Effector CD4-positive, alpha-beta T cell (primary cell): Measurements from ENCODE around the gene KISS1.

ENCODE experiments used
- DNase-seq: peaks from one replicate; pipeline ENCODE4 v3.0.0-alpha.2; 2020

The KISS1 gene

DNA sequence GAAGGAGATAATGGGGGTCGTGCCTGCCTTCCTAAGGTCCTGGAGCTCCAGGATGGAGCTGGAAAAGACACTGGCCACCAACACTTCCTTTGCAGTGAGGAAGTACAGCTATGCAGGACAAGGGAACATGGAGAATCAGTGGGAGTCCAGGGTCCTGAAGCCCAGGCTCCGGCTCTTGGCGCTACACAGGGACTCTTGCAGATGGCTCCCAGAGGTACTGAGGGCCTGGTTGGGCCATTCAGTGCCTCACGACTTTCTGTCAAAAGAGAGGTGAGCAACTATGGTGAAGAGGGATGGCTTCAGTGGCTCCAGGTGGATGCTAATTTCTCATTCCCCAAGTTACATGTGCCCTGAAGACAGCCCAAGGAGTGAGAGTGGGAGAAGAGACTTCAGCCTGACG, 42.6 kb downstream of the KISS1 start:
- no peak for DNase-seq

DNA sequence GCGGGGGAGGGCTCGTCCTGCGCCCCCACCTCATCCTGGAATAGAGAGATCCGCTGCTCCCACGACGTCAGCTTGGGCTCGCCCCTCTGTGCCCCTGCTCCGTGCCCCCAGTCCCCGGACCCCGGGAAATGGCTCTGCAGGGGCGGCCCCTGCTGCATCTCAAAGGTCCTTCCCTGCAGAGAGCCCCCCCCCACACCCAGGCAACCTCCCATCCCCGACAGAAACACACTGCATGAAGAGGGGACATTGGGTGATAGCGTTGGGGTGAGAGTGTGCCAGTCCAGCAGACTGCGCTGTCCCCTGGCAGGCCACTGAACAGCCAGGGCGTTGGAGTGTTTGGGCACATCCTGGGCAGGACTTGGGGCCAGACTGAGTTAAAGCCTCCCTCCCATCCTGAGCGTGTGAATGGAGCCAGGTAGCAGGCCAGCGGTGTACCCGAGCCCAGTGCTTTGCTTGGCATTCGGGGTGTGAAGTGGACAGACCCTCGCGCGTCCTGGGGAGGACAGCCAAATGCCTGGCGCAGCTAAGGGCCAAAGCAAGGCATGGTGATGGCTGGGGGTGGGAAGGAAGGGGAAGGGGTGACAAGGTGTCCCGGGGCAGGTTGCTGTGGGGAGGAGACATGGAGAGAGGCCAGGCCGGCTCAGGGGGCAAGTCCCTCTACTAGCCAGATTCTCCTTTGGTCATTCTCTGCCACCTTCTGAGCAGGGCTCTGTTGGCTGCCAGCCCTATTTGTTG, 43.8 kb downstream of the KISS1 start:
- no peak for DNase-seq

DNA sequence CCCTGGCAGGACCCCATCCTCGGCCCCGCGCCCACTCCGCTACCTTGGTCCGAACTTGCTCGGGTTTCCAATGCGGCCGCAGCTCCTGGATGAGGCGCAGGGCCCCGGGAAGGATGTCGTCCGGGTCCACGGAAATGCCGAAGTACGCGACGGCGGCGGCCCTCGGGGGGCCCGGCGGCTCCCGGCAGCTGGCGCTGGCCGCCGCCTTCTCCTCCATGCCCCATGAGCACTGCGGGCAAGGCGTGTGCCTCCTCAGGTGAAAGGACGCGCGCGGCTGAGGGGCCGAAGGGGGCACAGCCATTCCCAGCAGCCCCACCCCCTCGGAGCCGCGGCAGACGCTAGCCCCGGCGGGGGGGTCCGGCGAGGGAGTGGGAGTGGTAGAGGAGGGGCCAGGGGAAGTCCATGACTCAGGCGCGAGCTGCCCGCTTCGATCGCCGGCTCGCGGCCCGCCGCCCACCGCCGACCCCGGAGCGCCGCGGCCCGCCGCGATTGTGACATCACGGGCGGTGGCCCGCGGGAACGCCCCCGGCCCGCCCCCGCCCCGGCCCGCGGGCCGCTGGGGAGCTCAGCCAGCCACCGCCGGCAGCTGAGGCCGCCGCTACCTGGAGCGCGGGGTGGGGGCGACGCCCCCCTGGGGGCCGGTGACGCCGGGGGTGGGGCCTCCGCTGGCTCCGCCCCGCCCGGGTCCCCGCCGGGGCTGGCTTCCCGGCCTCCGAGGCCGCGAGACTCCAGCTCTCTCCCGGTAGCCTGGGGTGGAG, 44.6 kb downstream of the KISS1 start, which contains the start of gene ETNK2:
TSS of gene ETNK2 (minus strand) at position 493 of the 758 bp plus-strand sequence. CDS start at position 301, 192 bp downstream.
- peak; percentile 42 for DNase-seq

DNA sequence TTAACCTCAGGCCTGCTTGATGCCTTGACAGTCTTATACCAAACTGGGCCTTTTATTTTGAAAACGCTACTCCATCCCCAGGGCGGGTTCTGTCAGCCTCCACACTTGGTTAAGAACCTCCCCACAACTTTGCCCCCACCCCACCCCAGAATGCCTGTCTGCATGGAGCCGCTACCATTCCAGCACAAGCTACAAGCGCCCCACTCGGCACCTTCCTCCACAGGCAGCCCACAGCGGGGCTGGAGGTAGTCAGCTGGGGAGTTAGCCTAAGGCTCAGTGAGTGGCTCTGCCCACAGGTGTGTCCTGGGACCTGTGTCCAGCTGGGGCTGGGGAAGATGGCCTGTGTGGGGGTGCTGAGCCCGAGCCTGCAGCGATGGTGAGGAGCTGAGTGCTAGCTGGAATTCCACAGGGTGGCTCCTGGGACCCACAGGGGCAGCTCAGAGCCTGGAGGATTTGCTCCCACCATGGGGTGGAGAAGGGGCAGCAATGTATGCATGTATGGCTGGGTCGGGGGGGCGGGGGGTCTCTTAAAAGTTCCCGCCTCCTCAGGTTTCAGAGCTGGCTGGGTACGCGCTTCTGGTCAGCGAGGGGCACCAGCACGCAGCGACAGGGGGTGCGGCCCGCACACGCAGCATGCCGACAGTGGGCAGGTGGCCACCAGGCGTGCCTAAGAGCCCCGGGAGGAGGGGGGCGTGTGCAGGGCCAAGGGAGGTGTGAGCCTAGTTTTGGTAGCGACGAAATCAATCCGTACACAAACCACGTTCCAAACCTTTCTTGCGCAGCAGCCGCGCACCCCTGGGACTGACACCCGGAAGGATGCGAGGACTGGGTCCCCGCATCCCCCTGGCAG, 45.4 kb downstream of the KISS1 start:
- no peak for DNase-seq

DNA sequence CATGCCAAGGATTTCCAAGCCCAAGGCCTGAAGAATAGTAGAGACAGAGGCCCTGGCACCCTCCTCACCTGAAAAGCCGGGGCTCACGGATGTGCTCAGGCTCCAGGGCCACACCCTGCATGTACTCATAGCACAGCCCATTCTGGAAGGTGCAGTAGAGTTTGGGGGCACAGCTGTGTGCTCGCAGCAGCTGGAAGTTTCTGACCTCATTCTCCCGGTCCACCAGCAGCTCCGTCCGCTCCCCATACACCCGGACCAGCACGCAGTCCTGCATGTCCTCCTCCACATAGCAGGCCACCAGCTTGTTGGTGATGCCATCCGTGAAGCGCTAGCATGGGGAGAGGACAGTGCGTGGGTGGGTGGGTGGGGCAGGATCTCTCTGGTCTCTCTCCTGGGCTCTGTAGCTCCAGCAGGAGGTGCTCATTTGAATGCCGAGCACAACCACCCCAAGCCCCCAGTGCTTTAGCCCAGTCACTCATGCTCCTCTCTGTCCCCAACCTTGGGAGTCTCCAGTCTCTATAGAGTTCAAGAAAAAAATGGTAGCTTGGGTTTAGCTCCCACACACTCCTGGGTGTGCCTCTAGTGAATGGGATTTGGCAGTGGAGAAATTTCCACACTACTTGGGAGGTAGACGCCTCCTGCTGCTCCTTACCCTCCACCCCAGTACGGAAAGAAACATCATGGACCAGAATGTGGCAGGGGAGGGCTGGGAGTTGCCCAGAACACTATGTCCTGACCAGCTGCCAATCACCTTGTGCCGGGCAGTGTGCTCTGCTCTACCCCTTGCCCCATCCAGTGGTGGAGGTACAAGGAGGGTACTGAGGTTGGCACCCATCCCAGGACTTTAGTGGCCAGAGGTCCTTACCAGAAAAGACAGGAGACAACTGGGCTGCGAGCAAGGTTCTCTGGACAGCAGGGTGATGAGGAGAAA, 46.4 kb downstream of the KISS1 start:
- DNase-seq = no peak

DNA sequence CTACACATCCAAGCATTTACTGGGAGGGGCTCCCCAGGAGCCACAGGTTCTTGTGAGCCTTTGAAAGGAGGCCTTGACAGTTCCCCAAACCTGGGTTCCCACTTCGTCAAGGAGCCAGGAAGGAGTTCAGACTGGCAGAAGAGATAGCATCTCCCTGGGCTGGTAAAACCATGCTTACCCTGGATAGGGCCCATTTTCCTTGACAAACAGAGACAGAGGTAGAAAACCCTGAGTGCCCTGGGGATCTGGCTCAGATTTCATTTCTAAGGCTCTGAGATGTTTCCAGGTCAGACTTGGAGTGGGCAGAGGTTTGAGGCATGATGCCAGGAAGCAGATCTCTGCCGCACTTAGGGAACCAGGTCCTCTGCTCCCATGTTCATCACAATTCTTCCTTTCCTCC, 47.2 kb downstream of the KISS1 start:
- no peak for DNase-seq

DNA sequence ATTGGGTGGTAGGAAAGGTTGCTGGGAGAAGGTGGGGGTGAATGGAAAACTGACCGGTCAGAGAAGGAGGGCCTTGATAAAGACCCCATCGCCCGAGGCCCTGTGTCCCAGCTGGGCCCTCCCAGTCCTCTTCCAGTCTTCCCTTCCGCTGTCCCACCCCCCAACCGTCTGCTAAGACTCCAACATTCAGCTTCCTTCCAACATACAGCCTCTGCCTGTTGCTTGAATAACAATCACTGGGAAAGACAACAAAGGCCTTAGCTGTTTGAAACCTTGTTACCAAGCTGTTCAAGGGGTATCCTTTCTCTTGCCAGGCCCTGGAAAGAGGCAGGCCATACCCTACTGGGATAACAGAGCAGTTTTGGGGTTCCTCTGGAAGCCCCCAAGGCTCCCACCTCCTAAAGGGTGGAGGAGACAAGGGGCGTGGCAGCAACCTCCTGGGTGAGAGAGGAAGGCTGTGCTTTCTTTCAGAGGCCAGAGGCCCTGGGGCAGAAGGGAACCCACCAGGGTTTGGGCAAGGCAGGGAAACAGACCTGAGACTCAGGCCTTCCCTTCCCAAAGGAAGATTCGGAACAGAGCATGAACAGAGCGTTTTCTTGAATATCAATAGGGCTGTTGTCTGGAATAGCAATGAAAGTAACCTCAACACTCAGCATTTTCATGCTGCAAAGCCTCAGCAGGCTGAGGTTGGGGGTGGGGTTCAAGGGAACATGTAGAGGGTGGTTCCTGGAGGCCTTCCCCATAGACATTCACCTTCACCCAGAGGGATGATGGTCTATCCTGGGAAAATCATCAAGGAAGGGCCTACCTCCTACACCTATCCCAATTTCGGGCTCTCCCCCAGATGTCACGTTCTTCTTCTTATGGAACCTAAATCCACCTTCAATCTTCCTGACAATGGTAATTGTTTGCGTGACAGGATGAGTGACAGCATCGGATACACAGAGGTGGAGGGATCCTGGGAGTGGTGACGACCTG, 48.6 kb downstream of the KISS1 start:
- DNase-seq = no peak

DNA sequence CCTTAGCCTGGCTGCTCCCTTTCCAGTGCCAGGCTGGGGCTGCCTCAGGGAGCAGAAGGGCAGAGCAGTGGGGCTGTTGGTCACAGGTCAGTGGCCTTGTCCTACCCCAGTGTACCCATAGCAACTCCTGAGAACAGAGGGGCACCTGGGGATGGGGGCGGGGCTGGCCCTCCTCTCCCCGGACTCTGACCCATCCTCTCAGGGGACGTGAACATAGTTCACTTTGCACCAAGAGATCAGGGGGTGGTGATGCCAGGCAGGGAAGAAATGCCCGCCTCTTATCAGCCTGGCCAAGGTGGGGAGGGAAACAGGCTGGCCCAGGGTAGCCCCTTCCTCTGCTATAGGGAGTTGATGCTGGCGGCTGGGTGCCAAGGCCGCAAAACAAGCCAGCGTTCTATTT, 49.3 kb downstream of the KISS1 start:
- DNase-seq = no peak

DNA sequence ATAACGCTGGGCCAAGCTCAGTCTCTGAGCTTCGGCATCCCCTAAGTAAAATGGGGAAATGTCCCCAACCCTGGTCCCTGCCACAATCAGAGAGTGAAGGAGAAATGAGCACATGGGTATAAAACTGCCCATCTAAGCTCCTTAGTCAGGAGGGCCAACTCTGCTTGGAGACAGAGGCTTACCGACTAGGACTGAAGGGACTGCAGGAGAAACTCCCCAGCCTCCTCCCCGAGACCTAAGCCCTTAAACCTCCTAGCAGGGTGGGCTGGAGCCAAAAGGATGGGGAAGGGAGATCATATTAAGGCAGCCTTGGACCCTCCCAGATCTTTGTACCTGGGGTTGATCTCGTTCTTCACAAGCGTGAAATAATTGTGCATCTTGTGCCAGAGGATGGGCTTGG, 50.0 kb downstream of the KISS1 start:
- DNase-seq = no peak

DNA sequence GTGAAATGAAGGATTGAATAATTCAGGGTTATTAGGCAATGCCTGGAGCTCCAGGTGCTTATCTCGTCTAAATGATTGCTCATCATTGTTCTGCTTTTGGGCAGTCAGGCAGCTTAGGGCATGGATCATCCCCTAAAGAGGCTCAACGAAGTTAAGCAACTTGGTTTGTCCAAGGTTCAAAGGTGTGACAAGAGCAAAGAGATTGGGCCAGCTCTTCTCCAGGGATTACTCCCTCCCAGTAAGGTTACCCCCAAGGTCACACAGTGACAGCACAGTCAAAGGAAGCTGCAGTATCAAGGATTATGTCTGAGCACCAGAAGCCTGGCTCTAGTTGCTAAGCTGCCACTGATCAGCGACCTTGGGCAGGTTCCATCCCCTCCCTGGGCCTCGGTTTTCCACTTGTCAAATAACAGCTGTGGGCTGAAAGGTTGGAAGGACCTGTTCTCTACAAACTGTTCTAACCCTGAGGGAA, 51.2 kb downstream of the KISS1 start:
- no peak for DNase-seq

DNA sequence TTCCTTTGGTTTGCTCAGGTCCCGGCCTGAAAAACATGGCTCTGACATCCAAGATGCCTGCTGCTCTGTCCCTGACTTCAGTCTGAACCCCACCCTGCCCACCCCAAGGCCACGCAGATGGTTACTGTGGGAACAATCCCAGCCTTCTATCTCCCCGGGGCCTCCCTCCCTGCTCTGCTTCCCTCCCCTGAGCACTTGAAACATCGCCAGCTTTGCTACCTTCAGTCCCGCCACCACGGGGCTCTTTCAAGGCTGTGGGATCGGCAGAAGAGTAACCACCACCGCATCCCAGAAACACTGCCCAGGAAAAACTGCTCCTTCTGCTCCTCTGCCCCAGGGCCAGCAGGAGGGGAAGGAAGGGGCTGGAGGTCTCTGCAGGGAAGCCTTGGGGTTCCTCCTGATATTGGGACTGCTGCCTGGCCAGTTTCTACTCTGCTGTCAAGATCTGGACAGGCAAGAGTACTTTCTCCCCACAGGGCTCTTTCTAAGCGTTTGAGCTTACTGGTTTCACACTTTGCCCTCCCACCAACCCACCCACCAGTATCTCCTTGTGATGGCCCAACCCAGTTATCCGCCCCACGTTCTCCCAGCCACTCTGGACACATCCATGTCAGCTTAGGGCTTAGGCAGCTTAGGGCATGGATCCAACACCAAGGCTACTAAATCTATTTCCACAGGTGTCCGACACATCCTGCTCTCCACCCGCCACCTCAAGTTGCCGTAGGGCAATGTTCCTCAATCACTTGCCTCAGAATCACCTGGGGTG, 52.8 kb downstream of the KISS1 start:
- no peak for DNase-seq

DNA sequence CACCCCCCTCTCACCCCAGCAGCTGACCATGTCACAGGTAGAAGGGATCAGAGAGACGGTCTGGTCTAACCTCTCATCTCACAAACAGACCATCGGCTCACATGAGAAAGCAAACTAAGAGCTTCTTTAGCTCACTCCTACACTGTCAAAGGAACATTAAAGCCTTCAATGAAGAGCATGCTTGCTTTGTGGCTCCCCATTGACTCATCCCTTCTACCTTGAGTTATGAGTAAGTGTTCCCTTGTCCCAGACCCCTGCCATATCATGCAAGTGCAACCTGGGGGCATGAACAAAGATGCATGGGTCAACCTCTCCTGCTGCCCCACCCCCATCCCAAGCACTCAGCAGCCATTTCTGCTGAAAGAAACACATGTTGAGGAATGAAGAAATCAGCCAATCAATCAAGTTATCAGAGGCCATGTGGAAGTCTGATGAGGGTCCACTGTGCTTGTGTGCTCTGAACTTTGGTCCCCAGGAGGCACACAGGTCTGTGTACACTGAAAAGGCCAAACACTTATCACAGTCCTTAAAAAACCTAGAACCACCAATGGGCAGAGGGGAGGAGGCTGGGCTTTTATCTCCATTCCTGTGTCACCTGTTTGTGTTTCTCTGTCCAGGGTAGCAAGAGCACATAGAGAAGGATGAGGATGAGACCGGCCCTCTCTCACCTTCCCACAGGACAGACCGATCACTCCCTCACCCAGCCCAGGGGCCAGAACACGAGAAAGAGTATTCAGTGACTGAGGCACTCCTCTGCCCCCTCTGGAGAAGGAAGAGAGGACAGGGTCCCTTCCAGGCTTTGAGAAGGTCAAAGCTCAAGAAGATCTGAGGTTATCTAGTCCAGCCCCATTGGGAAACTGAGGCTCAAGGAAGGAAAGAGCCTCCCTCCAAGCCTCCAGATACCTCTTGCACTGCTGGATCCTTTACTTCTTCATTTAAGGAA, 54.0 kb downstream of the KISS1 start:
- no peak for DNase-seq

DNA sequence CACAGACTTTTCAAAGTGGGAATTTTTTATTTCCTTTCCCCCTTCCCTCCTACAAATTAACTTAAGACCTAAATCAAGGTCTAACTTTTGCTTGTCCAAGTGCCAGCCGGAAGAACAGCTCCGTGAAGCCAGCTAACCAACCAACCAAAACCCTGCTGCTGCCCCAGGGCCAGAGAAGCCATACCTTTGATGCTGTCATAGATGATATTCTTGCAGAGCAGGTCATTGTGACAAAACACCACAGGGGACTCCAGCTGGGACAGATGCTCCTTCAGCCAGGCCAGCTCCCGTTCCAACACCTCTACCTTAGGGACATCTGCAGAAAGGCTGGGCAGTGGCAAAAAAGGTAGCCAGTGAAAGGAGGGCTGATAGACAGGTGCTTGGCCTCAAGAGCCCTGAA, 55.2 kb downstream of the KISS1 start:
- DNase-seq = no peak
